CD4-positive, alpha-beta T cell (primary cell): ENCODE data around the gene TTBK1. TPM values are rescaled to one million over a fixed set of nuclear protein-coding genes. Genes with fewer than 3 reads are reported as not detected.
"Not testable (repeated sequence)": the region's sequence is repeated elsewhere in the genome, so short reads cannot be mapped to it uniquely, and the experiment has no call there.

Experiments used
- ATAC-seq: fragments of 200-7000 bp; cut with Tn5 transposase; one replicate; pipeline ENCODE4 v1.10.0; 2022; ENCODE audit warnings: mild to moderate bottlenecking; ENCODE audit not compliant: poor library complexity
- CTCF ChIA-PET: fragments of 350-600 bp; sonication (Branson Sonifier 250); formaldehyde crosslinking; loops from one replicate; lab custom pipeline; 2021; ENCODE audit warnings: antibody characterized with exemption, inconsistent platforms; lab: Charles Lee
- POLR2A ChIA-PET: fragments of 350-600 bp; sonication (Branson Sonifier 250); formaldehyde crosslinking; loops from one replicate; lab custom pipeline; 2021; ENCODE audit warnings: antibody characterized with exemption, inconsistent platforms; lab: Charles Lee
- DNase-seq, 14 experiments: peaks; one replicate each; pipeline ENCODE4 v3.0.0-alpha.2; 2013 to 2020; ENCODE audit warnings: mixed read lengths in 2 of 14
- H3K27ac ChIP-seq, 2 donors: one replicate each; pipeline versions ENCODE4 v1.5.1 to v1.7.0; 2013; ENCODE audit warnings: low read length in 2 of 2, low read depth in 1 of 2, mild to moderate bottlenecking in 1 of 2
- H3K27me3 ChIP-seq, 2 experiments: 1 replicate in 1 of 2; 2 replicates in 1 of 2; pipeline versions ENCODE4 v1.6.1 to v1.7.0; 2013; ENCODE audit warnings: low read length in 2 of 2, control low read depth in 1 of 2, mild to moderate bottlenecking in 1 of 2, moderate library complexity in 1 of 2; ENCODE audit not compliant: insufficient read depth in 2 of 2, control insufficient read depth in 1 of 2
- H3K36me3 ChIP-seq: one replicate; pipeline ENCODE4 v1.6.1; 2013; ENCODE audit warnings: low read length, control low read depth; ENCODE audit not compliant: insufficient read depth
- H3K4me1 ChIP-seq: one replicate; pipeline ENCODE4 v1.6.1; 2013; ENCODE audit warnings: low read length, control low read depth; ENCODE audit not compliant: insufficient read depth
- H3K4me3 ChIP-seq: one replicate; pipeline ENCODE4 v1.5.1; 2013; ENCODE audit warnings: mild to moderate bottlenecking, low read length, moderate library complexity
- H3K9me3 ChIP-seq, 2 experiments: 1 replicate in 1 of 2; 2 replicates in 1 of 2; pipeline versions ENCODE4 v1.6.1 to v1.7.0; 2013; ENCODE audit warnings: low read length in 2 of 2, mild to moderate bottlenecking in 2 of 2, control low read depth in 1 of 2, moderate library complexity in 1 of 2; ENCODE audit not compliant: control insufficient read depth in 1 of 2, insufficient read depth in 1 of 2
- H3K27ac Mint-ChIP-seq: one replicate; pipeline ENCODE4 v1.8.0; 2020; ENCODE audit warnings: mixed read lengths
- H3K27me3 Mint-ChIP-seq: one replicate; pipeline ENCODE4 v1.8.0; 2021; ENCODE audit warnings: mixed read lengths
- H3K36me3 Mint-ChIP-seq: one replicate; pipeline ENCODE4 v1.8.0; 2021; ENCODE audit warnings: low read depth, mixed read lengths
- H3K4me1 Mint-ChIP-seq: one replicate; pipeline ENCODE4 v1.8.0; 2021; ENCODE audit warnings: low read depth, mixed read lengths
- H3K4me3 Mint-ChIP-seq: one replicate; pipeline ENCODE4 v1.8.0; 2020; ENCODE audit warnings: mild to moderate bottlenecking, mixed read lengths
- H3K9me3 Mint-ChIP-seq: one replicate; pipeline ENCODE4 v1.8.0; 2020; ENCODE audit warnings: mixed read lengths
- intact Hi-C, 2 experiments: fragments of 100-400 bp; cut with DNase I in 1 of 2; cut with micrococcal nuclease in 1 of 2; formaldehyde crosslinking; loops; one replicate each; pipeline versions ENCODE4 v1.15.1 to v1.9.0; 2023 to 2025; cut with DNase I, micrococcal nuclease
- total RNA-seq, 174 experiments: library from RNA in 2 of 174; stranded (reverse) in 2 of 174; gene quantifications; one replicate each; pipeline ENCODE4 v1.2.3 and lab custom pipeline; 2021 to 2026
- TF ChIP-seq, protein P1 (sequence below): fragments of 200-600 bp; IDR thresholded peaks from one replicate; pipeline ENCODE4 v1.8.0; 2022; ENCODE audit warnings: antibody characterized with exemption, mild to moderate bottlenecking

Gene TTBK1
- total RNA-seq, 2 experiments from 2014 or later, result not detected

DNA sequence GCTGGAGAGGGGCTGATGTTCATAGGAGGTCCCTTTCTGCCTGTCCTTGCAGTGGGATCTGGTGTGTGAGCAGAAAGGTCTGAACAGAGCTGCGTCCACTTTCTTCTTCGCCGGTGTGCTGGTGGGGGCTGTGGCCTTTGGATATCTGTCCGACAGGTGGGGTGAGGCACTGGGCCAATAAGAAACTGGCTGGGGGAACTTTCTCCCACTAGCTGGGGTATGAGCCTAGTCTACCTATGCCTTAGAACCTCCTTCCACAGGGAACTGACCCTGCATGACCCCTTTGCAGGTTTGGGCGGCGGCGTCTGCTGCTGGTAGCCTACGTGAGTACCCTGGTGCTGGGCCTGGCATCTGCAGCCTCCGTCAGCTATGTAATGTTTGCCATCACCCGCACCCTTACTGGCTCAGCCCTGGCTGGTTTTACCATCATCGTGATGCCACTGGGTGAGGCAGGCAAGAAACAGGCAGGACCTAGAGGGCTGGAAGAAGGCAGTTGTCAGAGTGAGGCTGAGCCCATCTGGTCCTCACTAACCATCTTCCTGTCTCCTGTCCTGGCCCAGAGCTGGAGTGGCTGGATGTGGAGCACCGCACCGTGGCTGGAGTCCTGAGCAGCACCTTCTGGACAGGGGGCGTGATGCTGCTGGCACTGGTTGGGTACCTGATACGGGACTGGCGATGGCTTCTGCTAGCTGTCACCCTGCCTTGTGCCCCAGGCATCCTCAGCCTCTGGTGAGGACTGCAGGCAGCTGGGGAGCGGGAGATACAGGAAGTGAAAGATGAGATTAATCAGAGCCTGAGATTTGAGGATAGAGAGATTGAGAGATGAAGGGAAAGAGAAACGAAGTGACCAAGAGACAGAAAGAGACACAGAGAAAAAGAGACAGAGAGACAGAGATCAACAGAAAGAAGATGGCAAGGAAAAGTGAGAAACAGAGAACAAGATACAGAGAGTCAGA, 56.3 kb downstream of the TTBK1 start:
- H3K9me3 ChIP-seq, result no peaks in the 10 kb centered on the region
- H3K9me3 Mint-ChIP-seq, result no peaks in the 10 kb centered on the region
- no peak overlapping the region for H3K27ac Mint-ChIP-seq
- DNase-seq, result no peak
- H3K27me3 Mint-ChIP-seq, result peaks cover 13% of the 10 kb centered on the region
- ChIA-PET POLR2A (no interaction called here), CTCF (interaction anchor here (1.2 kb wide), 1 partner anchor 8 kb away, joined by 3 read pairs; no protein-coding TSS in a partner anchor)
- no peak overlapping the region for H3K27ac ChIP-seq
- H3K4me1 ChIP-seq, result no peaks in the 10 kb centered on the region
- intact Hi-C loops, result loop anchor here in 1 of 2 experiments (10.0 kb wide), 1 partner anchor 45 kb away; no protein-coding TSS in a partner anchor
- H3K4me3 ChIP-seq, result no peak overlapping the region
- no peaks in the 10 kb centered on the region for H3K36me3 Mint-ChIP-seq
- TF ChIP-seq, protein P1, sequence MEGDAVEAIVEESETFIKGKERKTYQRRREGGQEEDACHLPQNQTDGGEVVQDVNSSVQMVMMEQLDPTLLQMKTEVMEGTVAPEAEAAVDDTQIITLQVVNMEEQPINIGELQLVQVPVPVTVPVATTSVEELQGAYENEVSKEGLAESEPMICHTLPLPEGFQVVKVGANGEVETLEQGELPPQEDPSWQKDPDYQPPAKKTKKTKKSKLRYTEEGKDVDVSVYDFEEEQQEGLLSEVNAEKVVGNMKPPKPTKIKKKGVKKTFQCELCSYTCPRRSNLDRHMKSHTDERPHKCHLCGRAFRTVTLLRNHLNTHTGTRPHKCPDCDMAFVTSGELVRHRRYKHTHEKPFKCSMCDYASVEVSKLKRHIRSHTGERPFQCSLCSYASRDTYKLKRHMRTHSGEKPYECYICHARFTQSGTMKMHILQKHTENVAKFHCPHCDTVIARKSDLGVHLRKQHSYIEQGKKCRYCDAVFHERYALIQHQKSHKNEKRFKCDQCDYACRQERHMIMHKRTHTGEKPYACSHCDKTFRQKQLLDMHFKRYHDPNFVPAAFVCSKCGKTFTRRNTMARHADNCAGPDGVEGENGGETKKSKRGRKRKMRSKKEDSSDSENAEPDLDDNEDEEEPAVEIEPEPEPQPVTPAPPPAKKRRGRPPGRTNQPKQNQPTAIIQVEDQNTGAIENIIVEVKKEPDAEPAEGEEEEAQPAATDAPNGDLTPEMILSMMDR, result no peak
- no peaks in the 10 kb centered on the region for H3K36me3 ChIP-seq
- H3K4me3 Mint-ChIP-seq, result no peak overlapping the region
- peaks cover 0 to 5% of the 10 kb centered on the region in 2 experiments for H3K27me3 ChIP-seq
- H3K4me1 Mint-ChIP-seq, result no peaks in the 10 kb centered on the region
- ATAC-seq, result no peak

DNA sequence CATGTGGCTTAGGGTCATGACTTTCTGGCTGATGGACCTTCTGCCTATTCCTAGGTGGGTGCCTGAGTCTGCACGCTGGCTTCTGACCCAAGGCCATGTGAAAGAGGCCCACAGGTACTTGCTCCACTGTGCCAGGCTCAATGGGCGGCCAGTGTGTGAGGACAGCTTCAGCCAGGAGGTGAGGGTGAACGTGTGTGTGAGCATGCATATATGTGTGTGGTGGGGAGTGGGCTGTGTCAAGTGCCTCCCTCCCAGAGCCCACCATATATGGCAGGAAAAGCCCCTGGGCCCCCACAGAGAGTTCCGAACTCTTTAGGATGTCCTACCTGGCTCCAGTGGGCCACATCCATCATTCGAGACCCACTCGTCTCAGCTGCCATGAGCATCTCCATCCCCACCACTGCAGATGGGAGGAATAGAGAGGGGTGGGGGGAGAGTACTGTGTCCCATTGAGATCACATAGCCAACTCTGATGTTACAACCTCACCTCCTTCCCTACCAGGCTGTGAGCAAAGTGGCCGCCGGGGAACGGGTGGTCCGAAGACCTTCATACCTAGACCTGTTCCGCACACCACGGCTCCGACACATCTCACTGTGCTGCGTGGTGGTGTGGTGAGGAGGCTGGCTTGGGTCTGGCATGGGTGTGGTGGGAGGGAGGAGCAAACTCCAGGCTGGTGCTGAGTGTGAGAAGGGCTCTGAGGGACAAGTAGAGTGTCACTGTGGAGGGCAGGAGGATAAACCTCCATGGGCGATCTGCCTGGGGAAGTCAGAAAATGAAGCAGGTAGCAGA, 58.0 kb downstream of the TTBK1 start:
- H3K27ac Mint-ChIP-seq, result no peak overlapping the region
- CTCF ChIA-PET, result no interaction called here

DNA sequence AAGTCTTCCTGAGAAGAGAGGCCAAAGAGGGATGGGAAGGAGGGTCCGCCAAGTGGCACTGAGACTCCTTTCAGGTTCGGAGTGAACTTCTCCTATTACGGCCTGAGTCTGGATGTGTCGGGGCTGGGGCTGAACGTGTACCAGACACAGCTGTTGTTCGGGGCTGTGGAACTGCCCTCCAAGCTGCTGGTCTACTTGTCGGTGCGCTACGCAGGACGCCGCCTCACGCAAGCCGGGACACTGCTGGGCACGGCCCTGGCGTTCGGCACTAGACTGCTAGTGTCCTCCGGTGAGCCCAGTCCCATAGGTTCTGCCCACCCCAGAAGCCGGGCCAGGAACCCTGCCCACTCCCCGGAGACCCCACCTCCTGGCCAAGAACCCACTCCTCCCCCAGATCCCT, 58.8 kb downstream of the TTBK1 start:
- ATAC-seq, result no peak
- H3K4me1 Mint-ChIP-seq, result no peaks in the 10 kb centered on the region
- ChIA-PET POLR2A (no interaction called here), CTCF (no interaction called here)
- DNase-seq, result no peak
- Histone ChIP-seq H3K27me3 (peaks cover 0 to 5% of the 10 kb centered on the region in 2 experiments), H3K36me3 (no peaks in the 10 kb centered on the region), H3K9me3 (no peaks in the 10 kb centered on the region), H3K27ac (no peak overlapping the region), H3K4me1 (no peaks in the 10 kb centered on the region), H3K4me3 (no peak overlapping the region)
- H3K4me3 Mint-ChIP-seq, result no peak overlapping the region
- H3K36me3 Mint-ChIP-seq, result no peaks in the 10 kb centered on the region
- no peaks in the 10 kb centered on the region for H3K9me3 Mint-ChIP-seq
- TF ChIP-seq, protein P1, result no peak
- intact Hi-C loops, result no loop called here
- peaks cover 8% of the 10 kb centered on the region for H3K27me3 Mint-ChIP-seq
- no peak overlapping the region for H3K27ac Mint-ChIP-seq

More for the DNA sequence above, 58.0 kb downstream of the TTBK1 start:
- no peak overlapping the region for H3K27ac ChIP-seq
- no peak for DNase-seq
- H3K36me3 ChIP-seq, result no peaks in the 10 kb centered on the region
- no peaks in the 10 kb centered on the region for H3K9me3 ChIP-seq
- H3K4me1 Mint-ChIP-seq, result no peaks in the 10 kb centered on the region
- peaks cover 0 to 5% of the 10 kb centered on the region in 2 experiments for H3K27me3 ChIP-seq
- no peaks in the 10 kb centered on the region for H3K9me3 Mint-ChIP-seq
- TF ChIP-seq, protein P1, result no peak
- POLR2A ChIA-PET, result no interaction called here
- no peaks in the 10 kb centered on the region for H3K4me1 ChIP-seq
- no peaks in the 10 kb centered on the region for H3K36me3 Mint-ChIP-seq
- no peak for ATAC-seq
- H3K4me3 ChIP-seq, result no peak overlapping the region
- H3K27me3 Mint-ChIP-seq, result peaks cover 13% of the 10 kb centered on the region
- intact Hi-C loops, result no loop called here
- H3K4me3 Mint-ChIP-seq, result no peak overlapping the region

DNA sequence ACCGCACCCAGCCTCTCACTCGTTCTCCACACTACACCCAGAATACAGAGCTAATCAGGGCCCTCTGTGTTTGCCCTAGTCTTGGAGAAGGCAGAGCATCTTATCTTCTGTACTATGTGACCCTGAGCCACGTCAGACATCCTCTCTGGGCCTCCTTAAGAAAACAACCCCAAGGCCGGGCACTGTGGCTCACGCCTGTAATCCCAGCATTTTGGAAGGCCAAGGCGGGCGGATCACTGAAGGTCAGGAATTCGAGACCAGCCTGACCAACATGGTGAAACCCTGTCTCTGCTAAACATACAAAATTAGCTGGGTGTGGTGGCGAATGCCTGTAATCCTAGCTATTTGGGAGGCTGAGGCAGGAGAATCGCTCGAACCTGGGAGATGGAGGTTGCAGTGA, 59.7 kb downstream of the TTBK1 start:
- H3K27me3 Mint-ChIP-seq, H3K4me3 Mint-ChIP-seq, H3K4me1 Mint-ChIP-seq, H3K27ac Mint-ChIP-seq, H3K36me3 ChIP-seq, CTCF ChIA-PET, H3K9me3 ChIP-seq, H3K9me3 Mint-ChIP-seq, H3K4me3 ChIP-seq, POLR2A ChIA-PET, H3K27ac ChIP-seq, intact Hi-C loops, H3K36me3 Mint-ChIP-seq, H3K4me1 ChIP-seq, H3K27me3 ChIP-seq, DNase-seq, ATAC-seq: not testable (repeated sequence)
